ENCODE data around the gene SLC26A2. TPM values are rescaled to one million over a fixed set of nuclear protein-coding genes. Genes with fewer than 3 reads are reported as not detected.

The SLC26A2 gene
- total RNA-seq, 2 experiments from 2014 or later = 2.1 to 2.8 TPM

- Histone ChIP-seq H3K36me3 (ENCODE audit: insufficient read depth, low read length) (no peaks in the 10 kb centered on the region), H2AFZ (ENCODE audit: low read length) (no peak overlapping the region), H3K27ac (ENCODE audit: low read depth, low read length, poor library complexity, severe bottlenecking) (no peak overlapping the region), H3K4me1 (ENCODE audit: insufficient read depth, low read length, poor library complexity, severe bottlenecking) (no peaks in the 10 kb centered on the region), H3K4me3 (ENCODE audit: low read depth, low read length, poor library complexity, severe bottlenecking) (no peak overlapping the region), H3K4me2 (ENCODE audit: low read length) (no peak overlapping the region), H3K79me2 (ENCODE audit: insufficient read depth, low read depth, low read length) (no peaks in the 10 kb centered on the region), H3K9me3 (ENCODE audit: low read length) (no peaks in the 10 kb centered on the region), H3K9me2 (ENCODE audit: insufficient read depth, low read length) (no peaks in the 10 kb centered on the region), H4K20me1 (ENCODE audit: insufficient read depth, low read length) (no peaks in the 10 kb centered on the region)
- ChIA-PET POLR2A (no interaction called here), CTCF (ENCODE audit: unreplicated experiment) (no interaction called here)
- intact Hi-C loops (cut with micrococcal nuclease; ENCODE audit: unreplicated experiment) = no loop called here
- no TSS peak for BruUV-seq (replicated peaks)
- no peak for DNase-seq (ENCODE audit: low spot score)
- TF ChIP-seq EZH2phosphoT487 (IDR thresholded peaks at IDR 0.05; ENCODE audit: borderline replicate concordance, low read depth, low read length) = no peak
- TF ChIP-seq, protein P1, sequence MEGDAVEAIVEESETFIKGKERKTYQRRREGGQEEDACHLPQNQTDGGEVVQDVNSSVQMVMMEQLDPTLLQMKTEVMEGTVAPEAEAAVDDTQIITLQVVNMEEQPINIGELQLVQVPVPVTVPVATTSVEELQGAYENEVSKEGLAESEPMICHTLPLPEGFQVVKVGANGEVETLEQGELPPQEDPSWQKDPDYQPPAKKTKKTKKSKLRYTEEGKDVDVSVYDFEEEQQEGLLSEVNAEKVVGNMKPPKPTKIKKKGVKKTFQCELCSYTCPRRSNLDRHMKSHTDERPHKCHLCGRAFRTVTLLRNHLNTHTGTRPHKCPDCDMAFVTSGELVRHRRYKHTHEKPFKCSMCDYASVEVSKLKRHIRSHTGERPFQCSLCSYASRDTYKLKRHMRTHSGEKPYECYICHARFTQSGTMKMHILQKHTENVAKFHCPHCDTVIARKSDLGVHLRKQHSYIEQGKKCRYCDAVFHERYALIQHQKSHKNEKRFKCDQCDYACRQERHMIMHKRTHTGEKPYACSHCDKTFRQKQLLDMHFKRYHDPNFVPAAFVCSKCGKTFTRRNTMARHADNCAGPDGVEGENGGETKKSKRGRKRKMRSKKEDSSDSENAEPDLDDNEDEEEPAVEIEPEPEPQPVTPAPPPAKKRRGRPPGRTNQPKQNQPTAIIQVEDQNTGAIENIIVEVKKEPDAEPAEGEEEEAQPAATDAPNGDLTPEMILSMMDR (conservative IDR thresholded peaks at IDR 0.05; ENCODE audit: low read length) = no peak
Observed at GRCh38 chr5:149931992-149932436, 28.5 kb upstream of the SLC26A2 start.

DNA sequence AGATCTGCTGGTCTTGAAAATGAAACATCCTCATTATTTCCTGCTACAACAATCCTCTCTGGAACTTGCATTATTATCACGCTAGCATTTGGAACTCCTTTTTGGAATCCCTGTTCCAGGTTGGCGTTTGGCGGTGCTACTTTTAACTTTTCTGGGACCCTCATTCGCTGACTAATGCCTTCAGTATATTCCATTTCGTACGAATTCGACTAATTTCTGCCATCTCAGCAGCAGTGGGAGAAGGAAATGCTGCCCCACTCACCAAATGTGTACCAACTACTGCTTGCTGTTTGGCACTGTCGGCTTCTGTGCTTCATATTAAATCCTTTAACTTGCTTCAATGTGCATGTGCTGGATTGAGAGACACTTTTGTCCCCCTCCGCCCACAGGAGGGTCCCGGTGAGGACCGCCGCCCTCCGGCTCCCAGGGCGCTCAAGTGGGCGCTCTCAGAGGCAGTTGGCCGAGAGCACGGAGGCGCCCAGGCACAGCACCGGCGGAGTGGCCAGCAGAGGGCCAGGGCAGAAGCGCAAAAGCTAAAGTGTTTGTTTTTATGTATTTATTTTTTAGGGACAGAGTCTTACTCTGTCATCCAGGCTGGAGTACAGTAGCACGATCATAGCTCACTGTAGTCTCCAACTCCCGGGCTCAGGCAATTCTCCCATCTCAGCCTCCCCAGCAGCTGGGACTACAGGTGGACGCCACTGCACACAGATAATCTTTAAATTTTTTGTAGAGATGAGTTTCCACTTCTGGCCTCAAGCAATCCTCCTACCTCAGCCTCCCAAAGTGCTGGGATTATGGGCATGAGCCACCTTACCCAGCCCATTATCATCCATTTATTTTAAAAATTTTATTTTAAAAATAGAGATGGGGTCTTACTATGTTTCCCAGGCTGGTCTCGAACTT lies 27.9 kb upstream of the SLC26A2 start:
- intact Hi-C loops (cut with micrococcal nuclease; ENCODE audit: unreplicated experiment) = no loop called here
- Histone ChIP-seq H3K4me2 (ENCODE audit: low read length) (no peak overlapping the region), H4K20me1 (ENCODE audit: insufficient read depth, low read length) (no peaks in the 10 kb centered on the region), H3K27ac (ENCODE audit: low read depth, low read length, poor library complexity, severe bottlenecking) (no peak overlapping the region), H3K4me3 (ENCODE audit: low read depth, low read length, poor library complexity, severe bottlenecking) (no peak overlapping the region), H3K9me2 (ENCODE audit: insufficient read depth, low read length) (no peaks in the 10 kb centered on the region), H2AFZ (ENCODE audit: low read length) (no peak overlapping the region), H3K36me3 (ENCODE audit: insufficient read depth, low read length) (no peaks in the 10 kb centered on the region), H3K79me2 (ENCODE audit: insufficient read depth, low read depth, low read length) (no peaks in the 10 kb centered on the region), H3K4me1 (ENCODE audit: insufficient read depth, low read length, poor library complexity, severe bottlenecking) (no peaks in the 10 kb centered on the region), H3K9me3 (ENCODE audit: low read length) (no peaks in the 10 kb centered on the region)
- BruUV-seq (replicated peaks) = no TSS peak
- no peak for DNase-seq (ENCODE audit: low spot score)
- ChIA-PET POLR2A (no interaction called here), CTCF (ENCODE audit: unreplicated experiment) (no interaction called here)
- TF ChIP-seq, protein P1 (conservative IDR thresholded peaks at IDR 0.05; ENCODE audit: low read length) = no peak
- no peak for TF ChIP-seq EZH2phosphoT487 (IDR thresholded peaks at IDR 0.05; ENCODE audit: borderline replicate concordance, low read depth, low read length)

DNA sequence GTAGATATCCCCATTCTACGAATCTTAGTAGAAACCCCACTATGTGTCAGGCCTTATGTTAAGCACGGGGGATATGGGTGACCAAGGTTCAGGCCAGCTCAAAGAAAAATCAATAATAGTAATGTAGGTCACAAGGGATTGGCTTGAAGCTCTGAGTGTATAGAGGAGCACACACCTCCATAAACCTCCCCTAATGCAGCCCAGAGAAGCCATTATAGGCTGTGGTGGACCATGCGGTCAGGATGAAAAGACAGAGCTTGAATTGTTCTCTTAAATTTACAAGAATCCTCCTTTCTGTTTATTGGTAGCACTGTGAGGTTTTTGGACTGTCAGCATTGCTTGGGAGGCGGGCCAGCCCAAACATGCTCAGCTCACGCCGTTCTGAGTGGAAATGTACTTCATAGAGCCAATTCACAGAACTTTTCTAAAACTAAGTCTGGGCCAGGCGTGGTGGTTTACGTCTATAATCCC lies 25.1 kb upstream of the SLC26A2 start:
- TF ChIP-seq, protein P1 (conservative IDR thresholded peaks at IDR 0.05; ENCODE audit: low read length) = no peak
- no peak for TF ChIP-seq EZH2phosphoT487 (IDR thresholded peaks at IDR 0.05; ENCODE audit: borderline replicate concordance, low read depth, low read length)
- Histone ChIP-seq H3K4me2 (ENCODE audit: low read length) (no peak overlapping the region), H3K79me2 (ENCODE audit: insufficient read depth, low read depth, low read length) (no peaks in the 10 kb centered on the region), H3K9me2 (ENCODE audit: insufficient read depth, low read length) (no peaks in the 10 kb centered on the region), H3K4me1 (ENCODE audit: insufficient read depth, low read length, poor library complexity, severe bottlenecking) (no peaks in the 10 kb centered on the region), H2AFZ (ENCODE audit: low read length) (no peak overlapping the region), H3K36me3 (ENCODE audit: insufficient read depth, low read length) (no peaks in the 10 kb centered on the region), H3K4me3 (ENCODE audit: low read depth, low read length, poor library complexity, severe bottlenecking) (no peak overlapping the region), H3K9me3 (ENCODE audit: low read length) (no peaks in the 10 kb centered on the region), H3K27ac (ENCODE audit: low read depth, low read length, poor library complexity, severe bottlenecking) (no peak overlapping the region), H4K20me1 (ENCODE audit: insufficient read depth, low read length) (no peaks in the 10 kb centered on the region)
- POLR2A ChIA-PET = interaction anchor here (0.8 kb wide), 1 partner anchor 25 kb away, joined by 3 read pairs; the partner anchor contains the start of gene SLC26A2
- DNase-seq (ENCODE audit: low spot score) = no peak
- no TSS peak for BruUV-seq (replicated peaks)
- intact Hi-C loops (cut with micrococcal nuclease; ENCODE audit: unreplicated experiment) = no loop called here
- CTCF ChIA-PET (ENCODE audit: unreplicated experiment) = no interaction called here
